OCI-LY7 (cell line): Measurements from ENCODE around the gene LARGE1. TPM values are rescaled to one million over a fixed set of nuclear protein-coding genes. Genes with fewer than 3 reads are reported as not detected.

Source experiments
- BruUV-seq: library from RNA; stranded (reverse); fragments of 400-500 nt; replicated peaks from 2 replicates; lab custom pipeline; 2021; lab: Mats Ljungman, UMichigan
- CTCF ChIA-PET: fragments of 300-600 bp; sonication (Branson Sonifier 250); formaldehyde crosslinking; loops from one replicate; lab custom pipeline; 2022; ENCODE audit warnings: antibody characterized with exemption; ENCODE audit not compliant: unreplicated experiment; lab: Charles Lee
- POLR2A ChIA-PET: fragments of 300-600 bp; sonication (Branson Sonifier 250); formaldehyde crosslinking; loops from one replicate; lab custom pipeline; 2022; ENCODE audit warnings: antibody characterized with exemption; lab: Charles Lee
- DNase-seq: peaks from one replicate; pipeline ENCODE4 v3.0.0-alpha.2; 2015; ENCODE audit warnings: low spot score
- H2AFZ ChIP-seq: fragments of 200-600 bp; sonication (generic), shearing (Covaris generic); 2 replicates; pipeline ENCODE4 v1.6.1; 2014; ENCODE audit warnings: mild to moderate bottlenecking, antibody characterized with exemption, low read length, moderate library complexity
- H3K27ac ChIP-seq: fragments of 200-600 bp; sonication (generic); 2 replicates; pipeline ENCODE4 v1.5.1; 2014; ENCODE audit warnings: mixed run types, low read depth, mild to moderate bottlenecking, moderate library complexity, low read length, inconsistent platforms; ENCODE audit not compliant: poor library complexity, severe bottlenecking
- H3K36me3 ChIP-seq: fragments of 200-600 bp; sonication (generic); 2 replicates; pipeline ENCODE4 v1.6.1; 2014; ENCODE audit warnings: mild to moderate bottlenecking, antibody characterized with exemption, low read length, moderate library complexity, mixed read lengths; ENCODE audit not compliant: insufficient read depth
- H3K4me1 ChIP-seq: fragments of 200-600 bp; sonication (generic); 2 replicates; pipeline ENCODE4 v1.5.1; 2014; ENCODE audit warnings: mild to moderate bottlenecking, low read length; ENCODE audit not compliant: insufficient read depth, poor library complexity, severe bottlenecking
- H3K4me2 ChIP-seq: fragments of 200-600 bp; sonication (generic); 2 replicates; pipeline ENCODE4 v1.6.1; 2014; ENCODE audit warnings: mild to moderate bottlenecking, low read length
- H3K4me3 ChIP-seq: fragments of 200-600 bp; sonication (generic); 2 replicates; pipeline ENCODE4 v1.5.1; 2014; ENCODE audit warnings: mild to moderate bottlenecking, low read depth, low read length; ENCODE audit not compliant: poor library complexity, severe bottlenecking
- H3K79me2 ChIP-seq: fragments of 200-600 bp; sonication (generic); 2 replicates; pipeline ENCODE4 v1.6.1; 2016; ENCODE audit warnings: low read depth, mild to moderate bottlenecking, low read length, moderate library complexity, mixed read lengths; ENCODE audit not compliant: insufficient read depth
- H3K9me2 ChIP-seq: fragments of 200-600 bp; sonication (generic); 2 replicates; pipeline ENCODE4 v1.6.1; 2016; ENCODE audit warnings: mild to moderate bottlenecking, low read length, mixed read lengths; ENCODE audit not compliant: insufficient read depth
- H3K9me3 ChIP-seq: fragments of 200-600 bp; sonication (generic); 2 replicates; pipeline ENCODE4 v1.6.1; 2014; ENCODE audit warnings: mild to moderate bottlenecking, mixed run types, low read length, mixed read lengths
- H4K20me1 ChIP-seq: fragments of 200-600 bp; sonication (generic); 2 replicates; pipeline ENCODE4 v1.6.1; 2014; ENCODE audit warnings: mild to moderate bottlenecking, antibody characterized with exemption, low read length, moderate library complexity, mixed read lengths; ENCODE audit not compliant: insufficient read depth
- EZH2phosphoT487 ChIP-seq: fragments of 200-600 bp; sonication (generic); IDR thresholded peaks from 2 replicates; pipeline ENCODE4 v1.6.1; 2018; ENCODE audit warnings: low read depth, borderline replicate concordance, mild to moderate bottlenecking, mixed run types, antibody characterized with exemption, low read length, moderate library complexity, mixed read lengths
- intact Hi-C: fragments of 100-400 bp; cut with micrococcal nuclease; formaldehyde crosslinking; loops from one replicate; pipeline ENCODE4 v1.10.0; 2022; ENCODE audit not compliant: unreplicated experiment
- total RNA-seq, 2 experiments: library from RNA; depleted of rRNA in 1 of 2; stranded (reverse); fragments of >200 nt in 1 of 2; shearing (Covaris generic) in 1 of 2; gene quantifications; 2 replicates each; pipeline ENCODE4 v1.2.3, GENCODE V29; 2014 to 2022
- TF ChIP-seq, protein P1 (sequence below): fragments of 200-600 bp; sonication (generic); conservative IDR thresholded peaks from 2 replicates; pipeline ENCODE4 v1.5.1; 2014; ENCODE audit warnings: mild to moderate bottlenecking, antibody characterized with exemption, low read length, moderate library complexity, mixed read lengths

The LARGE1 gene
- total RNA-seq, 2 experiments from 2014 or later, result 31.5 to 31.9 TPM

DNA sequence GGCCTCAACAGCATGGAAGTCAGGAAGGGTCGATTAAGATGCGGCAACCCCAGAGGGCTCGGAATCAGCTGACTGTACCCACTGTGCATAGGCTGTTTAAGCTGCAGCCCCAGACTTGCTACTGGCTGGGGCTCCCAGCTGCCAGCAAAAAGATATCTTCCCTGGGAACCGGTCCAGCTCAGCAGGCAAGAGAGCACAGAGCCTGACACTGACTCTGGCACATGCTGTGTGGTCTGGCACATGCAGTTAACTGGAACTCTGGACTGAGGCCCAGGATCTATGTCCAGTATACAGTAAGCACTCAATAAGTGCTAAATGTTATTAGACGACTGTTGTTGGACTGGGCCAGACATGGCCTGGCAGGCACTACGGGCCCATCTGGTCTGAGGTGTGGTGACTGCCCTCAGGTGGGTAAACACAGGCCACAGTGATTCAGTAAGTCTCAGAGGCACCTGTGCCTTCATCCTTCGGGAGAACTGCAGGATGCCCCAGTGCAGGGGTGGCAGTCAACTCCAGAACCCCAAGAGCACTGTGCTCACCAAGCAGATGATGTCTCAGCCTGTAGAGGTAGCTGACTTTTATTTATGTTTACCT lies 87.6 kb downstream of the LARGE1 start:
- DNase-seq, result no peak
- H2AFZ ChIP-seq, result no peak overlapping the region
- no peaks in the 10 kb centered on the region for H4K20me1 ChIP-seq
- intact Hi-C loops, result no loop called here
- no peaks in the 10 kb centered on the region for H3K4me1 ChIP-seq
- ChIA-PET CTCF (no interaction called here), POLR2A (no interaction called here)
- H3K9me2 ChIP-seq, result no peaks in the 10 kb centered on the region
- no peak for TF ChIP-seq EZH2phosphoT487
- TF ChIP-seq, protein P1, sequence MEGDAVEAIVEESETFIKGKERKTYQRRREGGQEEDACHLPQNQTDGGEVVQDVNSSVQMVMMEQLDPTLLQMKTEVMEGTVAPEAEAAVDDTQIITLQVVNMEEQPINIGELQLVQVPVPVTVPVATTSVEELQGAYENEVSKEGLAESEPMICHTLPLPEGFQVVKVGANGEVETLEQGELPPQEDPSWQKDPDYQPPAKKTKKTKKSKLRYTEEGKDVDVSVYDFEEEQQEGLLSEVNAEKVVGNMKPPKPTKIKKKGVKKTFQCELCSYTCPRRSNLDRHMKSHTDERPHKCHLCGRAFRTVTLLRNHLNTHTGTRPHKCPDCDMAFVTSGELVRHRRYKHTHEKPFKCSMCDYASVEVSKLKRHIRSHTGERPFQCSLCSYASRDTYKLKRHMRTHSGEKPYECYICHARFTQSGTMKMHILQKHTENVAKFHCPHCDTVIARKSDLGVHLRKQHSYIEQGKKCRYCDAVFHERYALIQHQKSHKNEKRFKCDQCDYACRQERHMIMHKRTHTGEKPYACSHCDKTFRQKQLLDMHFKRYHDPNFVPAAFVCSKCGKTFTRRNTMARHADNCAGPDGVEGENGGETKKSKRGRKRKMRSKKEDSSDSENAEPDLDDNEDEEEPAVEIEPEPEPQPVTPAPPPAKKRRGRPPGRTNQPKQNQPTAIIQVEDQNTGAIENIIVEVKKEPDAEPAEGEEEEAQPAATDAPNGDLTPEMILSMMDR, result no peak
- no peaks in the 10 kb centered on the region for H3K36me3 ChIP-seq
- H3K27ac ChIP-seq, result no peak overlapping the region
- no peaks in the 10 kb centered on the region for H3K9me3 ChIP-seq
- H3K79me2 ChIP-seq, result no peaks in the 10 kb centered on the region
- H3K4me3 ChIP-seq, result no peak overlapping the region
- H3K4me2 ChIP-seq, result no peak overlapping the region
- BruUV-seq, result no TSS peak

DNA sequence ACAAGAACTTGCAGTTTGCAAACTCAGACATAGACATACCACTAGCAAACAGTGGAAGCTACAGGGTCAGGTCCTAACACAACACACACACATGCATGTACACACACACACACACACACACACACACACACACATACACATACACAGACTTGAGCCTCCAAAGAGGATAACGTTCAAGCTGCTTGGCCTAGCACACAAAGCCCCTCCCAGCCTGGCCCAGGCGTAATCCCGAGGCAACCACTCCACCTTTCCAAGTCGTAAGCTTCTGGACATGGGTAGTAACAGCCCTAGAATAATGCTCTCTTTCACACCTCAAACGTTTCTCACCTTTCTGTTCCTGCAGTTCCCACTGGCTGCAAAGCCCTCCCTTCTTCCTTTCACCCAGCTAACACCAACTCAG lies 88.6 kb downstream of the LARGE1 start:
- DNase-seq, result no peak
- TF ChIP-seq, protein P1, result no peak
- TF ChIP-seq EZH2phosphoT487, result no peak
- no peaks in the 10 kb centered on the region for H3K9me3 ChIP-seq
- no peaks in the 10 kb centered on the region for H3K4me1 ChIP-seq
- no TSS peak for BruUV-seq
- H3K79me2 ChIP-seq, result no peaks in the 10 kb centered on the region
- H3K9me2 ChIP-seq, result no peaks in the 10 kb centered on the region
- ChIA-PET CTCF (no interaction called here), POLR2A (interaction anchor here (0.6 to 0.7 kb wide), 3 partner anchors 11 to 825 kb away, joined by 3 read pairs; no protein-coding TSS in a partner anchor)
- no peaks in the 10 kb centered on the region for H3K36me3 ChIP-seq
- H3K4me3 ChIP-seq, result no peak overlapping the region
- no peak overlapping the region for H2AFZ ChIP-seq
- H3K27ac ChIP-seq, result no peak overlapping the region
- no peaks in the 10 kb centered on the region for H4K20me1 ChIP-seq
- no peak overlapping the region for H3K4me2 ChIP-seq
- intact Hi-C loops, result no loop called here

- intact Hi-C loops, result no loop called here
- Histone ChIP-seq H3K9me3 (no peaks in the 10 kb centered on the region), H3K27ac (no peak overlapping the region), H2AFZ (no peak overlapping the region), H3K36me3 (no peaks in the 10 kb centered on the region), H3K9me2 (no peaks in the 10 kb centered on the region), H3K4me3 (no peak overlapping the region), H3K4me2 (no peak overlapping the region), H3K79me2 (no peaks in the 10 kb centered on the region), H4K20me1 (no peaks in the 10 kb centered on the region), H3K4me1 (no peaks in the 10 kb centered on the region)
- TF ChIP-seq, protein P1, result no peak
- no peak for TF ChIP-seq EZH2phosphoT487
- BruUV-seq, result no TSS peak
- DNase-seq, result no peak
- POLR2A ChIA-PET, result interaction anchor here (0.6 to 0.7 kb wide), 2 partner anchors 11 to 366 kb away, joined by 3 read pairs; no protein-coding TSS in a partner anchor
- CTCF ChIA-PET, result no interaction called here
Observed at GRCh38 chr22:33831207-33831606, 89.1 kb downstream of the LARGE1 start.
